Measurements from ENCODE around the gene KLHL24.

DNA sequence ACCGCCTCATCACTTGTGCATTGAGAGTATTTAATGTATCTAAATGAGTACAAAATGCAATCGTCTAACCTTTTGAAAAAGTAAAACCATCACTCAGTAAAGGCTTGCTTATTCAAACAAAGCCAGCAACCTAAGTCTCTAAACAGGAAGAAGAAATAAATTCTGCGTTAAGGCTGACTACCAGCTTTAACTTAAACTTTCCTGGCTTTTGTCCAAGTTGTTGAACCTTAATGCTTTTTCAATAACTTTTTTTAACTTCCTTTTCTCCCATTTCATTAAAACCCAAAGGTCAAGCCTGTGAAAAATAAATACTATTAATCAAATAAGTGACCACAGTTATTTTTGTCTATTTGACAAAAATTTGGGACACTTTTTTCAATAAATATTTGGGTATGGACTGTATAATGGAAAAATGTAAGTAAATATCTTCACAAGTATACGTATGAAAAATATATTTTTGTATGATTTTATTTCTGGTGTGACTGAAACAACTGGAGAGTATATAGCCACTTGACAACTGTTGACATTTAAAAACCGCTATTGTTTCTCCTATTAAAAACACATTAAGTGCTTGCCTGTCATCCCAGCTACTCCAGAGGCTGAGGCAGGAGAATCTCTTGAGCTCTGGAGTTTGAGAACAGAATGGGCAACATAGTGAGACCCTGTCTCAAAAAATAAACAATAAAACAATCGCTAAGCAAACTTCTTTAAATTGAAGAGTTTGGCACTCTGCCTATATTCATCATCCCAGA lies 2.9 kb downstream of the KLHL24 start:
- TF ChIP-seq, protein P1, sequence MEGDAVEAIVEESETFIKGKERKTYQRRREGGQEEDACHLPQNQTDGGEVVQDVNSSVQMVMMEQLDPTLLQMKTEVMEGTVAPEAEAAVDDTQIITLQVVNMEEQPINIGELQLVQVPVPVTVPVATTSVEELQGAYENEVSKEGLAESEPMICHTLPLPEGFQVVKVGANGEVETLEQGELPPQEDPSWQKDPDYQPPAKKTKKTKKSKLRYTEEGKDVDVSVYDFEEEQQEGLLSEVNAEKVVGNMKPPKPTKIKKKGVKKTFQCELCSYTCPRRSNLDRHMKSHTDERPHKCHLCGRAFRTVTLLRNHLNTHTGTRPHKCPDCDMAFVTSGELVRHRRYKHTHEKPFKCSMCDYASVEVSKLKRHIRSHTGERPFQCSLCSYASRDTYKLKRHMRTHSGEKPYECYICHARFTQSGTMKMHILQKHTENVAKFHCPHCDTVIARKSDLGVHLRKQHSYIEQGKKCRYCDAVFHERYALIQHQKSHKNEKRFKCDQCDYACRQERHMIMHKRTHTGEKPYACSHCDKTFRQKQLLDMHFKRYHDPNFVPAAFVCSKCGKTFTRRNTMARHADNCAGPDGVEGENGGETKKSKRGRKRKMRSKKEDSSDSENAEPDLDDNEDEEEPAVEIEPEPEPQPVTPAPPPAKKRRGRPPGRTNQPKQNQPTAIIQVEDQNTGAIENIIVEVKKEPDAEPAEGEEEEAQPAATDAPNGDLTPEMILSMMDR (IDR thresholded peaks at IDR 0.05): no peak
- no peak for TF ChIP-seq ZFX (IDR thresholded peaks at IDR 0.05; ENCODE audit: borderline replicate concordance)
